HFF-Myc (cell line): ENCODE data around the gene KCNK15.

Experiments
- DNase-seq: peaks from one replicate; pipeline ENCODE4 v3.0.0-alpha.2; 2011; ENCODE audit warnings: low read depth; ENCODE audit errors: extremely low read depth
- H3K4me3 ChIP-seq: replicated peaks from 2 replicates; pipeline ENCODE4 v1.5.1; 2011; ENCODE audit warnings: low read depth, mild to moderate bottlenecking, control low read depth, low read length
- TF ChIP-seq, protein P1 (sequence below): IDR thresholded peaks from 2 replicates; pipeline ENCODE4 v1.5.1; 2012; ENCODE audit warnings: mild to moderate bottlenecking, low read depth, low read length, control low read depth; ENCODE audit errors: missing control alignments

KCNK15 gene

DNA sequence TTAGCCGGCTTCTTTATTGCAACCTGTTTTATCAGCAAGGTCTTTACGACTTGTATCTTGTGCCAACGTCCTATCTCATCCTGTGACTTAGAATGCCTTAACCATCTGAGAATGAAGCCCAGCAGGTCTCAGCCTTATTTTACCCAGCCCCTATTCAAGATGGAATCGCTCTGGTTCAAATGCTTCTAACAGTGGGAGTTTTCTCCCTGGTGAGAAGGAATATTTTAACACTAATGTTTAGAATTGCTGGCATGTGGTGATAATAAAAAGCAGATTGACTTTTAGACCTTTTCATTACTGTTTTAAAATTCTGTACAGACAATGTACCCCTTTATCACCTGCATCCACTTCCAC is 9.9 kb upstream of the KCNK15 start:
- no peak for DNase-seq
- no peak overlapping the region for H3K4me3 ChIP-seq
- TF ChIP-seq, protein P1, sequence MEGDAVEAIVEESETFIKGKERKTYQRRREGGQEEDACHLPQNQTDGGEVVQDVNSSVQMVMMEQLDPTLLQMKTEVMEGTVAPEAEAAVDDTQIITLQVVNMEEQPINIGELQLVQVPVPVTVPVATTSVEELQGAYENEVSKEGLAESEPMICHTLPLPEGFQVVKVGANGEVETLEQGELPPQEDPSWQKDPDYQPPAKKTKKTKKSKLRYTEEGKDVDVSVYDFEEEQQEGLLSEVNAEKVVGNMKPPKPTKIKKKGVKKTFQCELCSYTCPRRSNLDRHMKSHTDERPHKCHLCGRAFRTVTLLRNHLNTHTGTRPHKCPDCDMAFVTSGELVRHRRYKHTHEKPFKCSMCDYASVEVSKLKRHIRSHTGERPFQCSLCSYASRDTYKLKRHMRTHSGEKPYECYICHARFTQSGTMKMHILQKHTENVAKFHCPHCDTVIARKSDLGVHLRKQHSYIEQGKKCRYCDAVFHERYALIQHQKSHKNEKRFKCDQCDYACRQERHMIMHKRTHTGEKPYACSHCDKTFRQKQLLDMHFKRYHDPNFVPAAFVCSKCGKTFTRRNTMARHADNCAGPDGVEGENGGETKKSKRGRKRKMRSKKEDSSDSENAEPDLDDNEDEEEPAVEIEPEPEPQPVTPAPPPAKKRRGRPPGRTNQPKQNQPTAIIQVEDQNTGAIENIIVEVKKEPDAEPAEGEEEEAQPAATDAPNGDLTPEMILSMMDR = no peak

DNA sequence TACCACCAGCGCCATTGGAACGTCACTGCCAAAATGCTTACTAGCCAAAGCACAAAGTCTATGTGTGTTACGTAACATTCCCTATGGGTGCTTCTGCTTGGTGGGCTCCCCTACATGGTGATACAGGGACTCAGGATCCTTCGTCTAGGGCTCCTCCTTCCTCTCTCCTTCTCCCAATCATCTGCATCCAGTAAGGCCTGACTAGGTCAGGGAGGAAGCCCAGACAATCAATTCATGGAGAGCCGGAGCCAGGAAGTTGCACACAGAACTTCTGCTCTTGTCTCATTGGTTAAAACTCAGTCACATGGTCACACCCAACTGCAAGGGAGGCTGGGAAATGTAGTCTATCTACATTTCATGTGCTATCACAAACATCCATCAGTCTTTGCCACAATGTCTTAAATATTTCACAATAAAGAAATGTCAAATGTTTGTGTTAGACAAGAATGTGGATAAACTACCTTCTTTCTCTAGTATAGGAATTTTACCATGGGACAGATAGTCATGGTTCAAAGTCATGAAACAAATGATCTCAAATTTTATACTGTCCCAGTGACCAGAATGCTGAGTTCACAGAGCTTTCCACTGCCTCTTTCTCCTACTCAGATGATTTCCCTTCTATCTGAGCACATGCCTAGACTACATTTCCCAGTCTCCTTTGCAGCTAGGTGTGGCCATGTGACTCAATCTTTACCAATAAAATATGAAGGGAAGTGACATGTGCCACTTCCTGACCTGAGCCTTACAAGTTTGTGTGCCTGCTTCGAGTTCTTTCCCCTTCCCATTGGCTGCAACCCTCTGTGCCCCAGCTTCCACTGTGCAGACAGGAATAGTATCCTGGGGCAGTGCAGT is 9.3 kb upstream of the KCNK15 start:
- no peak overlapping the region for H3K4me3 ChIP-seq
- no peak for DNase-seq
- TF ChIP-seq, protein P1 = no peak

DNA sequence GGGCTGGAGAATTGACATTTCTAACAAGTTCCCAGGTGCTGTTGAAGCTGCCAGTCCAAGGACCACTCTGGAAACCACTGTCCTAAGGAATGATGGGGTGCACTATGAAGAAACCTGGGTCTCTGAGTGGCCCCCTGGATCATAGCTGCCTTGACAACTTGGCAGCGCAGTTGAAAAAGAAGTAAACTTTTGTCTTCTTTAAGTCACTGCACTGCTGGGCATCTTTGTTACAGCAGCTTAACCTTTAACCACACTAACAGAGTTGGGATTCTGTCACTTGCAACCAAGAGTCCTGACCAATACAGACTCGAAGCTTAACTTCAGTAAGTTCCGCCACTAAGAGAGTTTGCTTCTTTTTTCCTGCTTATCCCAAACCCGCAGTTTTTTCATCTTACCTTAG is 8.5 kb upstream of the KCNK15 start:
- DNase-seq = no peak
- no peak overlapping the region for H3K4me3 ChIP-seq
- TF ChIP-seq, protein P1 = no peak

DNA sequence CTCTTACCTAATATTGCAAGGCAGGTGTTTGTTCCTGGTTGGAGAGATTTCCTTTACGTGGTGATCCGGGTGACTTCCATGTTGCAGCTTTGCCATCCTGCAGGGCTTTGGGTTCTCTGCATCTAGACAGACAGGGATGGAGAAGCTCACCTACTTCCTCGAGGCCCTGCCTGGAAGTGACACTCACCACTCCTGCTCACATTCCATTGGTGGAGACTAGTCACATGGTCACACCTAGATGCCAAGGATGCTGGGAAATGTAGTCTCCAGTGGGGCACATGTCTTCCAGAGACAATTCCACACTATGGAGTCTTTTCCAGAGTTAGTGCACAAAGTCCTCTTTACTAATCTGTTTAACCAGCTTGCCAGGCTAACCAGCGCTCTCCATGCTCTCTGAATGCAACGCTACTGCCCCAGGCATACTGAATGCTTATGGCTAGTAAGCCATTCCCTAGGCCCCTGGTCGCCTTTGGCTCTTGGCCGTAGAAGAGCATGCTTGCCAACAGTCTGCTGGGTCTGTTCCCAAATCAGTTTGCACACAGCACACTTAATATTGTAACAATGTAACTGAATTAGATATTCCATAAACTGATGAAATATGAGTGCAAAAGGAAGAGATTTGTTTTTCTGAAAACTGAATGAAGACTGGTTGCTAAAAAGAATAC is 6.7 kb upstream of the KCNK15 start:
- no peak overlapping the region for H3K4me3 ChIP-seq
- TF ChIP-seq, protein P1 = no peak
- DNase-seq = no peak

DNA sequence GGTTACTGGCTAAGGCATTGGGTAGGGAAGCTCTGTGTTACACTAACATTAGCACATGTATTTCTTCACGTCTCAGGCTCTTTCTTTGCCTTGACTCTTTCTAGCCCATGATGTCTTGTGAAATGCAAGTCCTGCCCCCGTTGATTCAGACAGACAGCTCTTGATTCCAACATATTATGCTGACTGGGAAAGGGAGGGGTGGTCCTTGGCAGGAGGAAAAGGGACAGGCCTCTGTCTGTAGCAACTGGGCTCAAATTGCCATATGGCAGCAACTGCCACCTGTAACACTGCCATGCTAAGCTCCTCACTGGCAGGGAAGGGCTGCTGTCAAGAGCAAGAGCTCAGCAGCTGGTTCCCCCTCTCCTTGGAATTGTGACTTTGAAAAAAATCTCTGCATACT is 5.7 kb upstream of the KCNK15 start:
- no peak for DNase-seq
- no peak overlapping the region for H3K4me3 ChIP-seq
- TF ChIP-seq, protein P1 = no peak

DNA sequence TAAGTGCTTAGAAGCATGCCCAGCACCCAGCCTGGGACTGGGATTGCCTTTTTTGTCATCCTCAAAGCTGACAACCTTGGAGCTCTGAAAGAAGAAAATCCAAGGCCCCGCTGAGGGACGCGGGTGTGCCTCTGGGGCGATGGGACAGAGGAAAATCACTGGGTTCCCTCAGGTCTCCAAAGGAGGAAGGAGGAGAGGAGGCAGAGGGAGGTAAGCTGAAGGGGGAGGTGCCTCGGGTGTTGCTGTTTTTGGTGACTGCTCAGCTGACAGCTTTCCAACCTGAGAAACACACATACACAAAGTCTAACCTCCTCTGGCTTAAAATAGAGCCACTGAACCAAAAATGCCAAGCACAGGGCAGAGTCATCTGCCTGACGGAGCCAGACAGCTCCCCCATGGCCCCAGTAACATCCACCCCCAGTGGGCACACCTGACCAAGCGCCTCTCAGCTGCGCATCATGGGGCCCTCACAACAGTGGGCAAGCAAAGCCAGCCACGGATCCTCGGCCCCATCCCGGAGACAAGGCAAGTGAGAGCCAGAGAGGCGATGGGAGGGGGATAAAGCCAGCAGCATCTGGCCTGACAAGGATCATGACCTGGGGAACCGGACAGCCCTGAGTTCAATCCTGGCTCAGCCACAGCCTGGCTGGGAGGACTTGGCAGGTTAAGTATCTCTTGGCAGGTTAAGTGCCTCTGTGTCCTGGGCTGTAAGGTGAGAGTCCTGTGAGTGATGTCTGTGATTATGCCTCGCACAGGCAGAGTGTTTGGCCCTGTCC is 3.2 kb upstream of the KCNK15 start:
- TF ChIP-seq, protein P1 = no peak
- DNase-seq = no peak
- no peak overlapping the region for H3K4me3 ChIP-seq
